ENCODE measurements around the gene CUZD1.

The CUZD1 gene

DNA sequence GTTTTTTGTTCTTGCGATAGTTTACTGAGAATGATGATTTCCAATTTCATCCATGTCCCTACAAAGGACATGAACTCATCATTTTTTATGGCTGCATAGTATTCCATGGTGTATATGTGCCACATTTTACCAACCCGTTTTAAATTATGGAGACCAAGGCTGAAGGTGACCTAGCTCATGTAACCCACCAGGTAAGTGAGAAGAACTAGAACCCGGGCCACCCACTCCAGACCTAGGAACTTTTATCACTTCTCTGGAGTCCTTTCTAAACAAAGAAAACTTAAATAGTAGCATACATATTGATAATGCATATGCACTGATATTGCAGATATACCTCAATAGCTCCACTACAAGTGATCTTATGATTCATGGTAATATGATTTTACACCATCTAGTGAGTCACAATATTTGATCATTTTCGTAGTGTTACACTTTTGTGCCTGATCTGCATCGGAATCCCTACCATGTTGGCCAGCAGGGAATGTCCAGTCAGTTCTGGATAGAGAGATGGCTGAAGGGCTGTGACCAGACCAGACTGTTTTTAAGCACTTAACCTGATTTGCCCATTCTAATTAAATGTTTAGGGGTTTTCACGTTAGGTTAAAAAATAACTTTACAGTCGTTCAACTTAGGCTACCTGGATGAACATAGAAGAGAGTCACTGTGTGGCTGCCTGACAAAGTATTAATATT lies 15.2 kb downstream of the CUZD1 start:
- ATAC-seq, result no peak
- TF ChIP-seq, protein P1, sequence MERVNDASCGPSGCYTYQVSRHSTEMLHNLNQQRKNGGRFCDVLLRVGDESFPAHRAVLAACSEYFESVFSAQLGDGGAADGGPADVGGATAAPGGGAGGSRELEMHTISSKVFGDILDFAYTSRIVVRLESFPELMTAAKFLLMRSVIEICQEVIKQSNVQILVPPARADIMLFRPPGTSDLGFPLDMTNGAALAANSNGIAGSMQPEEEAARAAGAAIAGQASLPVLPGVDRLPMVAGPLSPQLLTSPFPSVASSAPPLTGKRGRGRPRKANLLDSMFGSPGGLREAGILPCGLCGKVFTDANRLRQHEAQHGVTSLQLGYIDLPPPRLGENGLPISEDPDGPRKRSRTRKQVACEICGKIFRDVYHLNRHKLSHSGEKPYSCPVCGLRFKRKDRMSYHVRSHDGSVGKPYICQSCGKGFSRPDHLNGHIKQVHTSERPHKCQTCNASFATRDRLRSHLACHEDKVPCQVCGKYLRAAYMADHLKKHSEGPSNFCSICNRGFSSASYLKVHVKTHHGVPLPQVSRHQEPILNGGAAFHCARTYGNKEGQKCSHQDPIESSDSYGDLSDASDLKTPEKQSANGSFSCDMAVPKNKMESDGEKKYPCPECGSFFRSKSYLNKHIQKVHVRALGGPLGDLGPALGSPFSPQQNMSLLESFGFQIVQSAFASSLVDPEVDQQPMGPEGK (CRISPR knock-in tag; IDR thresholded peaks at IDR 0.05; ENCODE audit: borderline replicate concordance), result no peak
- TF ChIP-seq ISL1 (CRISPR knock-in tag; IDR thresholded peaks at IDR 0.05), result no peak

DNA sequence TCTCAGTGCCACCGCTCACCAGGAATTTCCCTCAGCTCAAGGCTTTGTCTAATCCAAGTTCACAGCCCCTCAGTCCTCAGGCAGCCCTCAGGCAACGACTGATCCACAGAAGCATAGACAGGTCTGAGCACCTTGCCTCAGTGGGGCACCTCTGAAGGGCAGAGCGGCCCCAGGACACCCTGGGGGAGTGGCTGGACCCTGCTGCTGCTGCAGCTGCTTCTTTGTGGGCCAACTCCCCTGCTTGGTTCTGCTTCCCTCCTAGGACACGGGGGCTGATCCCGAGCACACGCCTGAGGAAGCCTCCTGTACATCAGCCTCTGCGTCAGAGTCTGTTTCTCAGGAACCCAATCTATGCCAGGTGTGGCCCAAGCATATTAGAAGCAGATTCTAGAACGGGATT lies 16.2 kb downstream of the CUZD1 start:
- ATAC-seq, result no peak
- TF ChIP-seq, protein P2, sequence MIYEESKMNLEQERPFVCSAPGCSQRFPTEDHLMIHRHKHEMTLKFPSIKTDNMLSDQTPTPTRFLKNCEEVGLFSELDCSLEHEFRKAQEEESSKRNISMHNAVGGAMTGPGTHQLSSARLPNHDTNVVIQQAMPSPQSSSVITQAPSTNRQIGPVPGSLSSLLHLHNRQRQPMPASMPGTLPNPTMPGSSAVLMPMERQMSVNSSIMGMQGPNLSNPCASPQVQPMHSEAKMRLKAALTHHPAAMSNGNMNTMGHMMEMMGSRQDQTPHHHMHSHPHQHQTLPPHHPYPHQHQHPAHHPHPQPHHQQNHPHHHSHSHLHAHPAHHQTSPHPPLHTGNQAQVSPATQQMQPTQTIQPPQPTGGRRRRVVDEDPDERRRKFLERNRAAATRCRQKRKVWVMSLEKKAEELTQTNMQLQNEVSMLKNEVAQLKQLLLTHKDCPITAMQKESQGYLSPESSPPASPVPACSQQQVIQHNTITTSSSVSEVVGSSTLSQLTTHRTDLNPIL (CRISPR knock-in tag; IDR thresholded peaks at IDR 0.05; ENCODE audit: low read depth), result no peak
- TF ChIP-seq ZFP3 (CRISPR knock-in tag; IDR thresholded peaks at IDR 0.05), result no peak
- TF ChIP-seq ZNF8 (CRISPR knock-in tag; IDR thresholded peaks at IDR 0.05), result no peak
- TF ChIP-seq, protein P3, sequence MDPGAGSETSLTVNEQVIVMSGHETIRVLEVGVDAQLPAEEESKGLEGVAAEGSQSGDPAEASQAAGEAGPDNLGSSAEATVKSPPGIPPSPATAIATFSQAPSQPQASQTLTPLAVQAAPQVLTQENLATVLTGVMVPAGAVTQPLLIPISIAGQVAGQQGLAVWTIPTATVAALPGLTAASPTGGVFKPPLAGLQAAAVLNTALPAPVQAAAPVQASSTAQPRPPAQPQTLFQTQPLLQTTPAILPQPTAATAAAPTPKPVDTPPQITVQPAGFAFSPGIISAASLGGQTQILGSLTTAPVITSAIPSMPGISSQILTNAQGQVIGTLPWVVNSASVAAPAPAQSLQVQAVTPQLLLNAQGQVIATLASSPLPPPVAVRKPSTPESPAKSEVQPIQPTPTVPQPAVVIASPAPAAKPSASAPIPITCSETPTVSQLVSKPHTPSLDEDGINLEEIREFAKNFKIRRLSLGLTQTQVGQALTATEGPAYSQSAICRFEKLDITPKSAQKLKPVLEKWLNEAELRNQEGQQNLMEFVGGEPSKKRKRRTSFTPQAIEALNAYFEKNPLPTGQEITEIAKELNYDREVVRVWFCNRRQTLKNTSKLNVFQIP (CRISPR knock-in tag; IDR thresholded peaks at IDR 0.05; ENCODE audit: borderline replicate concordance, low read depth), result no peak
- no peak for TF ChIP-seq GLIS3 (CRISPR knock-in tag; IDR thresholded peaks at IDR 0.05)
- TF ChIP-seq SNAI2 (CRISPR knock-in tag; IDR thresholded peaks at IDR 0.05), result no peak
- TF ChIP-seq ISL1 (CRISPR knock-in tag; IDR thresholded peaks at IDR 0.05), result no peak
- no peak for TF ChIP-seq ZNF70 (CRISPR knock-in tag; IDR thresholded peaks at IDR 0.05)
- TF ChIP-seq TCF4 (CRISPR knock-in tag; IDR thresholded peaks at IDR 0.05; ENCODE audit: borderline replicate concordance), result no peak
- no peak for TF ChIP-seq ZNF565 (CRISPR knock-in tag; conservative IDR thresholded peaks at IDR 0.05; ENCODE audit: low read depth)
- TF ChIP-seq CSDC2 (CRISPR knock-in tag; IDR thresholded peaks at IDR 0.05), result no peak
- no peak for TF ChIP-seq OSR1 (CRISPR knock-in tag; IDR thresholded peaks at IDR 0.05)
- TF ChIP-seq, protein P4, sequence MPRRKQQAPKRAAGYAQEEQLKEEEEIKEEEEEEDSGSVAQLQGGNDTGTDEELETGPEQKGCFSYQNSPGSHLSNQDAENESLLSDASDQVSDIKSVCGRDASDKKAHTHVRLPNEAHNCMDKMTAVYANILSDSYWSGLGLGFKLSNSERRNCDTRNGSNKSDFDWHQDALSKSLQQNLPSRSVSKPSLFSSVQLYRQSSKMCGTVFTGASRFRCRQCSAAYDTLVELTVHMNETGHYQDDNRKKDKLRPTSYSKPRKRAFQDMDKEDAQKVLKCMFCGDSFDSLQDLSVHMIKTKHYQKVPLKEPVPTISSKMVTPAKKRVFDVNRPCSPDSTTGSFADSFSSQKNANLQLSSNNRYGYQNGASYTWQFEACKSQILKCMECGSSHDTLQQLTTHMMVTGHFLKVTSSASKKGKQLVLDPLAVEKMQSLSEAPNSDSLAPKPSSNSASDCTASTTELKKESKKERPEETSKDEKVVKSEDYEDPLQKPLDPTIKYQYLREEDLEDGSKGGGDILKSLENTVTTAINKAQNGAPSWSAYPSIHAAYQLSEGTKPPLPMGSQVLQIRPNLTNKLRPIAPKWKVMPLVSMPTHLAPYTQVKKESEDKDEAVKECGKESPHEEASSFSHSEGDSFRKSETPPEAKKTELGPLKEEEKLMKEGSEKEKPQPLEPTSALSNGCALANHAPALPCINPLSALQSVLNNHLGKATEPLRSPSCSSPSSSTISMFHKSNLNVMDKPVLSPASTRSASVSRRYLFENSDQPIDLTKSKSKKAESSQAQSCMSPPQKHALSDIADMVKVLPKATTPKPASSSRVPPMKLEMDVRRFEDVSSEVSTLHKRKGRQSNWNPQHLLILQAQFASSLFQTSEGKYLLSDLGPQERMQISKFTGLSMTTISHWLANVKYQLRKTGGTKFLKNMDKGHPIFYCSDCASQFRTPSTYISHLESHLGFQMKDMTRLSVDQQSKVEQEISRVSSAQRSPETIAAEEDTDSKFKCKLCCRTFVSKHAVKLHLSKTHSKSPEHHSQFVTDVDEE (CRISPR knock-in tag; IDR thresholded peaks at IDR 0.05), result no peak
- TF ChIP-seq TOX (CRISPR knock-in tag; IDR thresholded peaks at IDR 0.05; ENCODE audit: borderline replicate concordance), result no peak
- TF ChIP-seq ARNTL (CRISPR knock-in tag; IDR thresholded peaks at IDR 0.05; ENCODE audit: borderline replicate concordance, low read depth), result no peak
- TF ChIP-seq PPARA (CRISPR knock-in tag; IDR thresholded peaks at IDR 0.05; ENCODE audit: borderline replicate concordance), result no peak
- TF ChIP-seq, protein P5, sequence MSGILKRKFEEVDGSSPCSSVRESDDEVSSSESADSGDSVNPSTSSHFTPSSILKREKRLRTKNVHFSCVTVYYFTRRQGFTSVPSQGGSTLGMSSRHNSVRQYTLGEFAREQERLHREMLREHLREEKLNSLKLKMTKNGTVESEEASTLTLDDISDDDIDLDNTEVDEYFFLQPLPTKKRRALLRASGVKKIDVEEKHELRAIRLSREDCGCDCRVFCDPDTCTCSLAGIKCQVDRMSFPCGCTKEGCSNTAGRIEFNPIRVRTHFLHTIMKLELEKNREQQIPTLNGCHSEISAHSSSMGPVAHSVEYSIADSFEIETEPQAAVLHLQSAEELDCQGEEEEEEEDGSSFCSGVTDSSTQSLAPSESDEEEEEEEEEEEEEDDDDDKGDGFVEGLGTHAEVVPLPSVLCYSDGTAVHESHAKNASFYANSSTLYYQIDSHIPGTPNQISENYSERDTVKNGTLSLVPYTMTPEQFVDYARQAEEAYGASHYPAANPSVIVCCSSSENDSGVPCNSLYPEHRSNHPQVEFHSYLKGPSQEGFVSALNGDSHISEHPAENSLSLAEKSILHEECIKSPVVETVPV (CRISPR knock-in tag; IDR thresholded peaks at IDR 0.05), result no peak

DNA sequence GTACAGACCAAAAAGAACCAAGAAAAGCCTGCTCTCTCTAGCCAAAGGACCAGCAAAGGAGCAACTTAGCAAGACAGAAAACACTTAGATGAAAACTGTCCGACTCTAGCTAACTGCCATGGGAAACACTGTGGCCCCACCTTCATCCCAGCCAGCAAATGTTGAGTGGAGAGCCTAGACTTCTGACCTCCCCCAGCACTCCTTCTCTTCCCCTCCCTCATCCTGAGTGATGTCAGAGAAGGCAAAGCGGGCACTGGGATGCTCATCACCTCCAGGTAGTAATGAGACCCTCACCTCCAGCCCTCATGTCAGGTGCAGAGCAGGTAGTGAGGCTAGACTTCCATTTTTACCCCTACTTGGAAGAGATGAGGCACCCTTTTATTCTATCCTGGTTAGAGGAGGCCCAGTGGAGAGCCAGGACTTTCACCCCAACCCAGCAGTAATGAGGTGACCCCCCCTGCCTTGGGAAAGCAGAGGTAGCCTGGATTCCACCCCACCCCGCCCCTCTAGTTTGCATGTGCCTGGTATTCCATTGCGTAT lies 16.9 kb downstream of the CUZD1 start:
- no peak for ATAC-seq
- no peak for TF ChIP-seq GLIS3 (CRISPR knock-in tag; IDR thresholded peaks at IDR 0.05)
- no peak for TF ChIP-seq SNAI2 (CRISPR knock-in tag; IDR thresholded peaks at IDR 0.05)
- TF ChIP-seq, protein P1 (CRISPR knock-in tag; IDR thresholded peaks at IDR 0.05; ENCODE audit: borderline replicate concordance), result no peak
- no peak for TF ChIP-seq OSR1 (CRISPR knock-in tag; IDR thresholded peaks at IDR 0.05)
